Type B pancreatic cell (in vitro differentiated cells): ENCODE results near the gene TRIM67. TPM values are rescaled to one million over a fixed set of nuclear protein-coding genes. Genes with fewer than 3 reads are reported as not detected.

Experiments used
- DNase-seq: peaks from one replicate; pipeline ENCODE4 v3.0.0; 2021; ENCODE audit warnings: mixed read lengths; ENCODE audit not compliant: unreplicated experiment; ENCODE audit errors: extremely low spot score
- H3K27ac Mint-ChIP-seq: 2 replicates; pipeline ENCODE4 v1.8.0; 2021; ENCODE audit warnings: mild to moderate bottlenecking, mixed read lengths
- H3K27me3 Mint-ChIP-seq: 2 replicates; pipeline ENCODE4 v1.8.0; 2021; ENCODE audit warnings: mixed read lengths
- H3K36me3 Mint-ChIP-seq: 2 replicates; pipeline ENCODE4 v1.8.0; 2021; ENCODE audit warnings: mixed read lengths
- H3K4me1 Mint-ChIP-seq: one replicate; pipeline ENCODE4 v1.8.0; 2021; ENCODE audit warnings: mixed read lengths; ENCODE audit not compliant: unreplicated experiment
- H3K4me3 Mint-ChIP-seq: 2 replicates; pipeline ENCODE4 v1.8.0; 2021; ENCODE audit warnings: mild to moderate bottlenecking, mixed read lengths
- H3K9me3 Mint-ChIP-seq: 2 replicates; pipeline ENCODE4 v1.8.0; 2021; ENCODE audit warnings: mixed read lengths
- CTCF ChIP-seq: fragments of 200-600 bp; sonication (generic); conservative IDR thresholded peaks from 2 replicates; pipeline ENCODE4 v1.5.0; 2021; ENCODE audit warnings: antibody characterized with exemption, mild to moderate bottlenecking
- total RNA-seq: library from RNA; stranded (reverse); gene quantifications from 2 replicates; pipeline ENCODE4 v1.2.1, GENCODE V29; 2021; ENCODE audit warnings: low replicate concordance

Gene TRIM67
- total RNA-seq, 1 donor from 2014 or later = 0.65 TPM

GRCh38 chr1:231193710-231194340, 32.0 kb downstream of the TRIM67 start:
- Mint-ChIP-seq H3K4me3 (no peak overlapping the region), H3K9me3 (peaks cover 4% of the 10 kb centered on the region), H3K4me1 (no peaks in the 10 kb centered on the region), H3K36me3 (no peaks in the 10 kb centered on the region), H3K27ac (no peak overlapping the region), H3K27me3 (peaks cover 17% of the 10 kb centered on the region)
- no peak for DNase-seq
- TF ChIP-seq CTCF = no peak

GRCh38 chr1:231194476-231194842, 32.6 kb downstream of the TRIM67 start:
- TF ChIP-seq CTCF = no peak
- H3K27me3 Mint-ChIP-seq = peaks cover 17% of the 10 kb centered on the region
- no peak overlapping the region for H3K4me3 Mint-ChIP-seq
- no peak for DNase-seq
- no peak overlapping the region for H3K27ac Mint-ChIP-seq
- no peaks in the 10 kb centered on the region for H3K4me1 Mint-ChIP-seq
- no peaks in the 10 kb centered on the region for H3K36me3 Mint-ChIP-seq
- no peaks in the 10 kb centered on the region for H3K9me3 Mint-ChIP-seq

- no peak for DNase-seq
- H3K4me1 Mint-ChIP-seq = no peaks in the 10 kb centered on the region
- H3K4me3 Mint-ChIP-seq = no peak overlapping the region
- no peak for TF ChIP-seq CTCF
- H3K27ac Mint-ChIP-seq = no peak overlapping the region
- H3K9me3 Mint-ChIP-seq = no peaks in the 10 kb centered on the region
- peaks cover 20% of the 10 kb centered on the region for H3K27me3 Mint-ChIP-seq
- no peaks in the 10 kb centered on the region for H3K36me3 Mint-ChIP-seq
Observed at GRCh38 chr1:231194843-231195516, 33.1 kb downstream of the TRIM67 start.

- H3K4me3 Mint-ChIP-seq = no peak overlapping the region
- no peak for TF ChIP-seq CTCF
- H3K9me3 Mint-ChIP-seq = no peaks in the 10 kb centered on the region
- peaks cover 4% of the 10 kb centered on the region for H3K4me1 Mint-ChIP-seq
- no peak overlapping the region for H3K27ac Mint-ChIP-seq
- no peaks in the 10 kb centered on the region for H3K36me3 Mint-ChIP-seq
- no peak for DNase-seq
- H3K27me3 Mint-ChIP-seq = peaks cover 33% of the 10 kb centered on the region
Observed at GRCh38 chr1:231196307-231196706, 34.4 kb downstream of the TRIM67 start.

GRCh38 chr1:231196728-231197127, 34.9 kb downstream of the TRIM67 start:
- Mint-ChIP-seq H3K4me1 (peaks cover 4% of the 10 kb centered on the region), H3K9me3 (no peaks in the 10 kb centered on the region), H3K36me3 (no peaks in the 10 kb centered on the region), H3K4me3 (no peak overlapping the region), H3K27ac (no peak overlapping the region), H3K27me3 (peaks cover 37% of the 10 kb centered on the region)
- TF ChIP-seq CTCF = no peak
- no peak for DNase-seq
